HS-27A (cell line): ENCODE results near the gene MYB.

Experiments
- DNase-seq: peaks from one replicate; pipeline ENCODE4 v3.0.0-alpha.2; 2012; ENCODE audit warnings: low read depth, missing footprints

Gene MYB

GRCh38 chr6:135189344-135189743, 8.2 kb downstream of the MYB start:
- no peak for DNase-seq

- no peak for DNase-seq
Measured at GRCh38 chr6:135191508-135192255, 10.6 kb downstream of the MYB start.

- DNase-seq: no peak
Measured at GRCh38 chr6:135192256-135193174, 11.4 kb downstream of the MYB start.

DNA sequence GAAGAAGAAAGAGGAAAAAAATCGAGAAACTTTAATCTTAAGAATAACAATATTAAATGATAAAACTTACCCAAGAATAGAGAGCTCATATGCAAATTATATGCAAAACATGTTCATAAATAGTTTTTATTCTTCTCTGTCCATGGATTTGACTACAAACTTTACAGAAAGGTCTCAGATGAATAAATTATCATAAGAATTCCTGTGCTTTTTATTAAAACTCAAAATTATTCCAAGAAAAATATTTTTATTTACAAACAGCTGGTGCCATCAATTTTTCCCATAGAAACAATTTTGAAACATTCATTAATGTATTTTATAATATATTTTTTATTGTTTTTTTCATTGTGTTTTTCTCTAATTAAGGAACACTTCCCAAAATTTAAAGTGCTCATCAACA, 12.1 kb downstream of the MYB start:
- DNase-seq: no peak

GRCh38 chr6:135195041-135195440, 13.9 kb downstream of the MYB start:
- no peak for DNase-seq

- no peak for DNase-seq
Measured at GRCh38 chr6:135195522-135195921, 14.4 kb downstream of the MYB start.

DNA sequence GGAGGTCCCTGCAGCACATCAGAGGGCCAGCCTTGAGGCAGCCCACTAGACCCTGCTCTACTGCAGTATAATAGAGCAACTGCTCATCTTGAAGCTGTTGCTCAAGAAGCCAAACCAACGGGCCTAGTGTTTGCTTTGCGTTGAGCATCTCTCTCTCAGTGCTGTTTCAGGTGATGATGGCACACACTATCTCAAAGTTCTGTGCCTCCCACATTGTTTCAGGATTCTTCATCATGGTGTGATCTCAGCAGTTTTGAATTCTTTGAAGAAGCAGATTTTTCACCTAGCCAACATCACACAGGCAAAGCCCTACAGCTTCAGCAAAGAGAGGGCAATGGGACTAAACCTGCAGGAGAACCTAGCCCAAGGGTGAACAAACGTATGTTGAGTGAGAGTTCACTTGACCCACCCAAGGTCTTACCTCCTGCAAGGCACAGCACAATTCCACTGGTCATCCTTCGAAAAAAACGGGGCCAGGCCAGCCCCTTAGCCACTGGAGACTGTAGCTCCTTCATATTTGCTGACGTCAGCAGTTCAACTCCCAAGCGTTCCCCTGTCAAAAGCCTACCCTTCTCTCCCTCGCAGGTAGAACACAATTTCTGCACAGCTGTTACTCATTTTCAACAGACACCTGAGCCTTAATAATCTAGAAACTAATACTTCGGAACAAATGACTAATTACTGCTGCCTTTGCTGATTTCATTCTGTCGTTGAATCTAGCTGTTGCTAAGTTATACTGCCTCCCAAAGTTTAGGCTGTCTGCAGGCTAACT, 15.8 kb downstream of the MYB start:
- DNase-seq: no peak

- DNase-seq: no peak
Measured at GRCh38 chr6:135202836-135203235, 21.7 kb downstream of the MYB start.

- no peak for DNase-seq
Measured at GRCh38 chr6:135204951-135205350, 23.8 kb downstream of the MYB start.

DNA sequence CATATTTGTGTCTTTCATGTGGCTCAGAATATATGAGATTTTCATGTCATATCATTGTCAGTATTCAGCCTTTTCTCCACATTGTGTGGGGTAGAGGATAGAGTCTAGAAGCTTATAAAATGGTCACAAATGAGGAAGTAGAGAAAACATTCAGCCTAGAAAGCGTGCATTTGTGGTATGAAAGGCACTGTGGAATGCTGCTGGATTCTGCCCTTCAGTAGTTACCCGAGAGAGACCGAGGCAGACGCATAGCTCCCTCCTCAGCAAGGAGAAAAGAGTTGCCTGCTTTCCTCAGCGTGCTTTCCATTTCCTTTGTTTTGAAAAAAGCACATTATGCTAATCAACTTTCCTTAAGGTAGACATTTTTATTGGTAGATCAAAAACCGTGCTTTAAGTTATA, 28.7 kb downstream of the MYB start:
- DNase-seq: no peak

DNA sequence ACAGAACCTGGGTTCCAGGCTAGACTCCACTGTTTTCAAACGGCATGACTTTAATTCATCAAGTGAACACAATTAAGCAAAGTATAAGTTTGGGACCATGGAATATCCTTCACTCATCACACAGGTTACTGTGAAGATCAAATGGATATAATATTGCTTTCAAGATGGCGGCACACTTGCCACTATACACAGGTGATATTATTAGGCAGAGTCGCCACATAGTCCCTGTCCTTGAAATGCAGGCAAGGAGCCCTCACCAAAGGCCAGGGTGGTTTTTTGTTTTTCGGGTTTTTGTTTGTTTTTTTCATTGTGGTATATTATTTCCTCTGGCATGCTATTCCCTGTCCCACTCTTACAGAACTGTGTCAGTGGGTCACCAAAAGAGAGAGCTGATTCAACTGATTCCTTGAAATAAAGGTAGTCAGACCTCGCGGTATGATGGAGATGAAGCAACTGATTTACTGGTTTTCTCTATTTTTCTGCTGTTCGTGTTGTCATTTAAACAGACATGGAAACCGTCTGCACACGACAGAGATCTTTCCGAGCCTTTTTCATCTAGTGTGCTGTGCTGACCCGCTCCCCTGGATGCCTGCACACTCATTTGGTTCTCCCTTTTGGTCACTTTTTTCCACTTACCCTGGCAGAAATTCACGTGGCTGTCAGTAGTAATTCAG, 29.7 kb downstream of the MYB start:
- no peak for DNase-seq

GRCh38 chr6:135211306-135211702, 30.2 kb downstream of the MYB start:
- no peak for DNase-seq

DNA sequence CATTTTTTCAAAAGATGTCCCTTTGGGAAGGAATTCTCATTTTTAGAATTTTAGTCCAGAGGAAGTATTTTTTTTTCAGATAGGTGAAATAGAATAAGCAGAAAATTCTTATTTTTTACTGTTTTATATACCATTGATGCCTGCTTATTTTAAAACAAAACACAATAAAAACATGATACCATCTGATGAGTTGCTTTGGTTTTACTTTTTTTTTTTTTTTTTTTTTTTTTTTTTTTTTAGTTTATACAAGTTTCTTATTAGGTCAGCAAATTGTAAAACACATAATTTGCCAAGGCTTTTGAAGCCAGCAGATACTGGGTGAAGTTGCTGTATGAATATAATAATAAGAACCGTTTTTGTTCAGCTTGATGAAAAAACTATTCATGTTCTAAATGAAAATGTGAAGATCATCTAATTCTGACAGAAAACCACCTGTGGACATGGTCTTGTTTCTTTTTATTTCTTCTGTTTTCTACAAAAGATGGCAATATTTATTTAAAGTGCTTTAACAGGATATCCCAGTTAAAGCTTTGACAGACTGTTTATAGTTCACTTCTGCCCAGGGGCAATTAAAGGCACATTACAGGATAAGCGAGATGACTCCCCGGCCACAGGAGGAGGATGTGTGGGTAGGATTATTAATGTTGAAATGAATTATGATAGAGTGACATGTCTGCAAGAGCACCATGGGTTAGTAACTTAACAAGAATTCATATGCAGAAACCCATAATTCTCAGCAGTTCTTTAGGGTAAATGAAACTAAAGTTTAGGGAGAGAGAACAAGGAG, 31.1 kb downstream of the MYB start:
- DNase-seq: no peak

DNA sequence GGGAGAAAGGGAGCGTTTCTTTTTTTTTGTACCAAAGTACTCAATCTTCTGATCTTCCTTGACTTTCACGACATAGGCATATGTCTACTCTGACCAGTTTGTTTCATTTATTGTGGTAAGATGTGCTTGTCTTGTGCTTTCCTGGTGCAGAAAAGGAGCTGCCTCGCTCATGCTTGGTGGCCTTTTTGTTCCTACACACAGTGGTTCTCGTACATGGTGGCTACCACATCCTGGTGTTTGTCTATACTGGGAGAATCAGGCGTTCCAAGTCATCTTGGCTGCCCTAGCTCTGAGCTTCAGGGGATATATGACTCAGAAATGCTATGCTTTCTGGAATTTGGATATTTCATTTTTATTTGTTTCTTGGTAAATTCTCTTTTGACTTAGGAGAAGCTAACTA, 31.8 kb downstream of the MYB start:
- DNase-seq: no peak

DNA sequence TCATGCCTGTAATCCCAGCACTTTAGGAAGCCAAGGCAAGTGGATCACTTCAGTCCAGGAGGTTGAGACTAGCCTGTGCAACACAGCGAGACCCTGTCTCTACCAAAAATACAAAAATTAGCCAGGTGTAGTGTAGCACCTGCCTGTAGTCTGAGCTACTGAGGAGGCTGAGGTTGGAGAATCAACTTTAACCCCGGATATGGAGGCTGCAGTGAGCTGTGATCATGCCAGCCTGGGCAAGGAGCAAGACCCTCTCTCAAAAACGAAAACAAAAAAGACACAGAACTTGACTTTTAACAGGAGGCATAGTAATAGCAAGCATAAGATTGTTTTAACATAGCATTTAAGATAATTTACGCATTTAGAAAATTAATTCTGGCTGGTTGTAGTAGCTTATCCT, 32.5 kb downstream of the MYB start:
- no peak for DNase-seq

DNA sequence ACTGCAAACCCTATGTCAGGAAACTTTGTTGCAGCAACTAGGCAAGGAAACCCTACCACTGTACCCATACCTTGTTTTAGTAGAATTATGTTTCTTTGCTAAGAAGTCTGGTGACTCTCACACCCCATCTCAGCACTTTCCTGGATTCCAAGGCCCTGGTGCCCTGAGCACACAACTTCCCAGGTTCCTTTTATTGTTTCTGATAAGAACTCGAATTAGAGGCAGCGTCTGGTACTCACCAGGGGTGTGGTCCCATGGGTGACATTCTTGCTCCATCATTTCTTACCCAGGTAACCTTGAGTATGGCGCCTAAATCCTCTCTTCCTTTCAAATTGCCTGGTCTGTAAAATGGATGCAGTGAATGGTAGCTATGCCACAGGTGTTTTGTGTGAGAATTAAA, 34.1 kb downstream of the MYB start:
- no peak for DNase-seq

- DNase-seq: no peak
Measured at GRCh38 chr6:135215563-135215962, 34.5 kb downstream of the MYB start.

DNA sequence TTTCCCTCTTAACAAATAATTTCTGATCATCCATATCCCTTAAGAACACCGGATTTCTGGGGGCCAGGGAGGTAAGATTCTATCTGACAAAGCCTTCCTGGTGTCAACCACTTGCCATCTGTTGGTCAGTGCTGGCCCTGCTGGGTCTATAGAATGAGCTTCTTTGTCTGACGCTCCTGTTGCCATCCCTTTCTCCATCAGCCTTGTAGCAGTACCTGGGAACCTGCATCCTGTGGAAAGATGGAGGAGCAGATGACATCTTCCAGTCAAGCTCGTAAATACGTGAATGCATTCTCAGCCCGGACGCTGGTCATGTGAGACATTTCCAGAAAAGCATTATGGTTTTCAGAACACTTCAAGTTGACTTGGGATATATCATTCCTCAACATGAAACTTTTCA, 36.6 kb downstream of the MYB start:
- DNase-seq: no peak

- DNase-seq: no peak
Measured at GRCh38 chr6:135219346-135219745, 38.2 kb downstream of the MYB start.

DNA sequence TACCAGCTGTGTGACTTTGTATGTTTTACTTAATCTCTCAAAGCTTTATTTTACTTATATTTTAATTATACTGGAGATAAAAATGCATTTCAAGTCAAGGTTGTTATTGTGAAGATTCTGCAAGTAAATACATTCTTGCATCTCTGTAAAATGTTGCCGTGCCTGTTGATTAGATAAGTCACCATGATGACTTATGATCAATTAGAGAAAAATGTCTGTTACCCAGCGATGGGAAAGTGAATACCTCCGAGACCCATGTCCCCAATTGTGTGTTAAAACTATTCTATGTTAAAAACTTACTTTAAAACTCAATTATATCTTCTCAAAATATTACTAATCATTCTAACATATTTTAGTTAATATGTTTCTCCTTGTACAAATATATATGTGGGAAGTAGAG, 39.9 kb downstream of the MYB start:
- no peak for DNase-seq

GRCh38 chr6:135221505-135221904, 40.4 kb downstream of the MYB start:
- no peak for DNase-seq
